NCI-H1930 (cell line): ENCODE measurements around the gene TBX4.

Source experiments
- DNase-seq, 2 experiments: peaks; one replicate each; lab custom pipeline; 2025; lab: John Stamatoyannopoulos, UW

The TBX4 gene

GRCh38 chr17:61454381-61455323 is 2.4 kb downstream of the TBX4 start:
- no peak for DNase-seq

GRCh38 chr17:61455324-61456060 is 3.3 kb downstream of the TBX4 start:
- DNase-seq = no peak

GRCh38 chr17:61456061-61456681 is 3.9 kb downstream of the TBX4 start:
- DNase-seq = no peak

GRCh38 chr17:61456688-61457225 is 4.5 kb downstream of the TBX4 start:
- DNase-seq = no peak

GRCh38 chr17:61457226-61457983 is 5.2 kb downstream of the TBX4 start:
- no peak for DNase-seq

GRCh38 chr17:61458000-61458399 is 5.8 kb downstream of the TBX4 start:
- DNase-seq = no peak

- no peak for DNase-seq
Observed at GRCh38 chr17:61458421-61459141, 6.4 kb downstream of the TBX4 start.

GRCh38 chr17:61459142-61459809 is 7.1 kb downstream of the TBX4 start:
- no peak for DNase-seq

- DNase-seq = no peak
Observed at GRCh38 chr17:61459939-61460718, 7.9 kb downstream of the TBX4 start.

GRCh38 chr17:61460796-61461585 is 8.8 kb downstream of the TBX4 start:
- no peak for DNase-seq

GRCh38 chr17:61461586-61461966 is 9.4 kb downstream of the TBX4 start:
- no peak for DNase-seq

- no peak for DNase-seq
Observed at GRCh38 chr17:61461967-61462718, 9.9 kb downstream of the TBX4 start.

GRCh38 chr17:61462719-61463315 is 10.6 kb downstream of the TBX4 start:
- DNase-seq = no peak

- no peak for DNase-seq
Observed at GRCh38 chr17:61463316-61464129, 11.3 kb downstream of the TBX4 start.

GRCh38 chr17:61464130-61464842 is 12.1 kb downstream of the TBX4 start:
- no peak for DNase-seq

- no peak for DNase-seq
Observed at GRCh38 chr17:61464843-61465180, 12.6 kb downstream of the TBX4 start.
